Measurements from ENCODE around the gene CCNL2.
"Not testable (repeated sequence)": the region's sequence is repeated elsewhere in the genome, so short reads cannot be mapped to it uniquely, and the experiment has no call there.

Gene CCNL2

DNA sequence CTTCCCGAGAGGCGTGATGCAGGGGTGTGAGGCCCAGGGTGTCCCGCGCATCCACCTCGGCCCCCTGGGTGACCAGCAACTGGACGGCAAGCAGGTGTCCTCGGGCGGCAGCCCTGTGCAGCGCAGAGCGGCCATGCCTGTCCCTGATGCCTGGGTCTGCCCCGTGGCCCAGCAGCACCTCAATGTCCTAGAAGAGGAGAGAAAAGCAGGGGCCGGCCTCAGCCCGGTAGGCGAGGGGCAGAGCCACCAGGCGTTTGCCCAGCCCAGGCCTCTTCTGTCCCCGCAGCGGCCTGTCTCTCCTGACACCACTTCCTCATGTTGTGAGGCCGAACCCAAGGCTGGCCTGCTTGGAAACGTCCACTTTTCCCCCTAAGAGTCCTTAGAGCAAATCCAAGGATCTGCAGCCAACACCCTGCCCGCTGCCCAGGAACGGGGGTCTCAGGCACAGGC lies 20.3 kb upstream of the CCNL2 start:
- no peak for DNase-seq

DNA sequence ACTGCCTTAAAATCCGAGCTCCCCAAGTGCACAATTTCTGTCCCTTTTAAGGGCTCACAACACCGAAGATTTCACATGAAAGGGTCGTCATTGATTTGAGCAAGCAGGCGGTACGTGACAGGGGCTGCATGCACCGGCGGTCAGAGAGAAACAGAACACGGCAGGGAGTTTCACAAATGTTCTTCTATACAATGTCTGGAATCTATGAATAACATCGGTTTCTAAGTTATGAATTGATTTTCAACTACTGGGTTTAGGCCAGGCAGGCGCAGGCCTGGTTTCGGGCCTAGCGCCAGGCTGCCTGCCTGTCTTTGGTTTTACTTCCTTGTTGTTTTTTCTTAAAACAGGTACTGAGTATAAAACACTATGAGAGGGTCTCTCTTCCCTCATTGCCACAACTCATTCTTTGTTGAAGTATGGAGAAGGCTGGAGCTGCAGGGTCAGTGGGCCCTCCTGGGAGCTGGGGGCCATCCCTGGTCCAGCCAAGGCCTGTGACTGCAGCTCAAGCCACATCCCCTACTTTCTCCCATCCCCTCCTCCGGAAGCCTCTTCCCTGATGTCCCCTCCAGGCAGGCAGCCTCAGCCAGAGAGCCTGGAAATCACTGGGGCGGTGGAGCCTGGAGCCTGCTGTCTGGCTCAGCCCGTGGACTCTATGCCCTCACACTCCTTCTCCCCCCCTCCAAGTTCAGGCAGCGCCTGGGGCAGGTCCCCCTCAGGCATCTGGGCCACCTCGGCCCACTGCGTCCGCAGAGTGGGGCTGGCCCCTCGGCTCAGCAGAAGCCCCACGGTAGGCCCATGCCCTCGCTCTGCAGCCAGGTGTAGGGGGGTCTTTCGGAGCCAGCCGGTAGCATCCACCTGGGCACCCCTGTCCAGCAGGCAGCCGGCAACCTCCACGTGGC lies 19.6 kb upstream of the CCNL2 start:
- DNase-seq, result no peak

DNA sequence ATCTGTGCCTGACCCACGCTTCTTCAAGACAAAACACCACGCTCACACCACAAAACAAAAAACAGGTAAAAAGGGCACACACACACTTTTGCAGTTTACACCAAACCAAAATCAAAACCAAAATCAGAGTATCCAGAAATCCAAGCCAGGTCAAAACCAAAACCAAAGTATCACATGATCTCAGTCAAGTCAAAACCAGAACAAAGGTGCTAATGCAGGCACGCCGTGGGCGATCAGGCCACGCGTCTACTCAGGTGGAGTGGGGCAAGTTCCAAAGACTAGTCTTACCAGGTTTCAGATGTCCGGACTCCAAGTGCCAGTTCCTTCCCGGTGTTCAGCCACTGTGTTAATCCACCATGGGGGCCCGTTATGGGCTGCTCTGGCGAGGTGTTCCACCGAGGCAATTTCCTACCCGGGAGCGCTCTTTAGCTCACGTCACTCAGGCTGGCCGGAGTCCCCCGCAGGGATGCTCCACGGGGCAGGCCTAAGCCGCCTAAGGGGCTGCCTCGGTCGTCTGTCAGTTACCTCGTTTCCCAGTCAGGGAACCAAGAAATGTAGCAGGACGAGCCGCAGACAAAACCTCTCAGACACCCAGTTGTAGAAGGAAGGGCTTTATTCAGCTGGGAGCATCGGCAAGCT lies 18.8 kb upstream of the CCNL2 start:
- DNase-seq, result not testable (repeated sequence)

DNA sequence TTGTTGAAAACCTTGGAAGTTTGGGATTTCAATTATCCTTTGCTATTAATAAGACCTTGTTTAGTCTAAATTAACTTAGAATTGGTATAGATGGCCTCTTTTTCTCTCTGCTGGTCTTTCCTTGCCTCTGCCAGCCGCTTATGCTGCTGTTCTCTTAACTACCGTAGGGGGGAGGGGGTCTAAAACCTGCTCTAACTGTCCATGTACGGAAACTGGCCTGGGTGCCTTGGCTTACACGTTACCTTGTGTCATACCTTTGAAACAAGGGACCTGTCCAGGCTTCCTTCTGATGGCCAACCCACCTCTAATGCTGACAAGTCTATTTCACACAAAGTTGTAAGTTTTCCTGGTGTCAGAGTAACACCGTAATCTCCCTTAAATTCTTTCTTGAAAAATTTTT lies 18.3 kb upstream of the CCNL2 start:
- DNase-seq, result not testable (repeated sequence)

DNA sequence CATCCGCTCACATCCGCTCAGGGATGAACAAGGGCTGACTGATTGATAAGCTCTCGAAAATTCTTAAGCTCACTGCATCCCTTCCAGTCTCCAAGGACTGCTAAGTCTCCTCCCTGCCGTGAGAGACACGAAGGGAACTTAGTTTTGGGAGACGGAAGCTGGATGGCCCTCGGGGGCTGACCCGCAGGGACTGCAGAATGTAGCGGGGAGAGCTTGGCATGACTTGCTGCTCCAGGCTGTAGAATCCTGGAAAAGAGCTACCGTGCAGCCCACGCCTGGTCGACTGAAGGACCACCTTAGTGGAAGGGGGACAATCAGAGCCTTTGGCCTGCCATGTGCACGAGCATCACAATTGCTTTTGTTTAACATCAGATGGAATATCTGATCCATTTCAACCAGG lies 16.6 kb upstream of the CCNL2 start:
- DNase-seq, result no peak

DNA sequence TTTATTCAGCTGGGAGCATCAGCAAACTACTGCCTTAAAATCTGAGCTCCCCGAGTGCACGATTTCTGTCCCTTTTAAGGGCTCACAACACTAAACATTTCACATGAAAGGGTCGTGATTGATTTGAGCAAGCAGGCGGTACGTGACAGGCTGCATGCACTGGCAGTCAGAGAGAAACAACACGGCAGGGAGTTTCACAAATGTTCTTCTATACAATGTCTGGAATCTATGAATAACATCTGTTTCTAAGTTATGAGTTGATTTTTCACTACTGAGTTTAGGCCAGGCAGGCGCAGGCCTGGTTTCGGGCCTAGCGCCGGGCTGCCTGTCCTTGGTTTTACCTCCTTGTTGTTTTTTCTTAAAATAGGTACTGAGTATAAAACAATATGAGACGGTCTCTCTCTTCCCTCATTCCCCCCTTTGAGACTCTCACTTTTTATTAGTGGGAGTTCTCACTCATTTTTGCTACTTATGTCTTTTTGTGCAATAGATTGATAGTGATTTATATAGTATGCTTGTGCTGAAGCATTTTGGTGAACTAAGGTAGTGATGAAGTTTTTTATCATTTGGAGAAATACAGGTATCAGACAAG lies 13.3 kb upstream of the CCNL2 start:
- DNase-seq, result not testable (repeated sequence)

DNA sequence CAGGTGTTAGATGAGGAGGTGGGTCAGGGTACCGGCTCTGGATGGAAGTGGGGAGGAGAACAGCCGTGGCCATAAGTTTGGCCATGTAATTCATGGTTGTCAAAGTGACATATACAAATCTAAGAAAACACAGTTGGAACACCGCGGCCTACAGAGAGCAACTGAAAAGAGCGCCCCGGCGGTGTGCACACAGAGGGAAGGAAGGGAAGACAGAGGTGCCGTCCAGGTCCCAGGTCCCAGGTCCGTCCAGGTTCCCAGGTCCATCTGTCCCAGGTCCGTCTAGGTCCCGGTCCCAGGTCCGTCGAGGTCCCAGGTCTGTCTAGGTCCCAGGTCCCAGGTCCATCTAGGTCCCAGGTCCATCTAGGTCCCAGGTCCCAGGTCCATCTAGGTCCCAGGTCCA lies 12.5 kb upstream of the CCNL2 start:
- no peak for DNase-seq

DNA sequence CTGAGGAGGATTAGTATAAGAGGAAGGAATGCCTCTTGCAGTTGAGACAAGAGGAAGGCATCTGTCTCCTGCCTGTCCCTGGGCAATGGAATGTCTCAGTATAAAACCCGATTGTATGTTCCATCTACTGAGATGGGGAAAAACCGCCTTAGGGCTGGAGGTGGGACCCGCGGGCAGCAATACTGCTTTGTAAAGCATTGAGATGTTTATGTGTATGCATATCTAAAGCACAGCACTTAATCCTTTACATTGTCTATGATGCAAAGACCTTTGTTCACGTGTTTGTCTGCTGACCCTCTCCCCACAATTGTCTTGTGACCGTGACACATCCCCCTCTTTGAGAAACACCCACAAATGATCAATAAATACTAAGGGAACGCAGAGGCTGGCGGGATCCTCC lies 11.1 kb upstream of the CCNL2 start:
- DNase-seq, result not testable (repeated sequence)

DNA sequence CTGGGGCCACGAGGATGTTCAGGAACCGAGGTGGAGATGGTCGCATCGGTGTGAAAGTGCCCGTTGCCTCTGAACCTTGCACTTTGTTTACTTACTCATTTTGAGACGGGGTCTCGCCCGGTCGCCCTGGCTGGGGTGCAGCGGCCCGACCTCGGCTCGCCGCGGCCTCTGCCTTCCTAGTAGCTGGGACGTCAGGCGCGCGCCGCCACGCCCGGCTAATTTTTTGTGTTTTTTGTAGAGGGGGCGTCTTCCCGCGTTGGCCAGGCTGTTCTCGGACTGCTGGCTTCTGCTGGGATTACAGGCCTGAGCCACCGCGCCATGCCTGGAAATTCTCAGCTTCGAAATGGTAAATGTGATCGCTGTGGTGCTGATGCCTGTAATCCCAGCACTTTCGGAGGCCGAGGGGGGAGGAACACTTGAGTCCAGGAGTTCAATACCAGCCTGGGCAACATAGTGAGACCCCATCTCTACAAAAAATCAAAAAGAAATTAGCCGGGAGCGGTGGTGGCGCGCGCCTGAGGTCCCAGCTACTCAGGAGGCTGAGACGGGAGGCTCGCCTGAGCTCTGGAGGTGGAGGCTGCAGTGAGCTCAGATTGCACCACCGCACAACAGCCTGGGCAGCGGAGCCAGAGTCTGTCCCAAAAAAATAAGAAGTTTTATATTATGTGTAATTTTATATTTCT lies 8.6 kb upstream of the CCNL2 start:
- DNase-seq, result peak; percentile 24

DNA sequence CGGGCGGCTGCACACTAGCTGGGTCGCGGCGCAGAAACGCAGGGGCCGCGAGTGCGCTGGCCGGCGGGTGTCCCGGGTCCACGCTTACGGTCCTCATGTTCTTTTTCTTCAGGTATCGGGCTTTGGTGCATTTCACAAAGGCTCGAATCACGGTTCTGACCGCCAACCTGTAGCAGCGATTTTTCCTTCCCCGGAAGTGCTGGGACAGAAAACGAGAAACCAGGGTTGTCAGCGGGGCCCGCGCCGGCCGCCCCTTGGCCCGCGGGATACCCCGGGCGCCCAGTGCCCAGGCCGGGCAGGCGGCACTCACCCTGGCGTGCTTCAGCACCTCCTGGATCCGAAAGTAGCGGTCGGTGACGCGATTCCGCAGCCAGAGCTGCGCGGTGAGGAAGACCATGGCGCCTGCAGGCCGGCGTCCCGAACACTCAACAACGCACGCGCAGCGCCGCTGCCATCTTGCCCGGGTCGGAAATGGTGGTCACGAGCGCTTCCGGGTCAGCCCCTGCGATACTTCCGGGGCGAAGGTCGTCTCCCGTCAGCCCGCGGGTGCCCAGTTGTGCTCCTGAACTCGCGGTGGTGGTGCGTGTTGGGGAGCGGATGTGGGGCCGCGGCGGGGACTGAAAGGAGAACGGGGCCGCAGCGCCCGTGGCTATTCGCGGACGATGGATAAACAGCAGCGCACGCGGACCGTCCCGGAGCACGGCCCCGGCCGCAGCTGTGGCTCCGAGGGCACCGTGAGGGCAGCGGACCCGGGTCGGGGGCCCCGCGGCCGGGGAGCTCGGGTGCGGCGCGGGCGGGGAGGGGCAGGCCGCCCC lies 7.9 kb upstream of the CCNL2 start, which contains the start of gene MRPL20:
TSS of gene MRPL20 (minus strand) at position 473 of the 815 bp plus-strand sequence. CDS start at position 397, 76 bp downstream.
- peak; percentile 96 for DNase-seq

DNA sequence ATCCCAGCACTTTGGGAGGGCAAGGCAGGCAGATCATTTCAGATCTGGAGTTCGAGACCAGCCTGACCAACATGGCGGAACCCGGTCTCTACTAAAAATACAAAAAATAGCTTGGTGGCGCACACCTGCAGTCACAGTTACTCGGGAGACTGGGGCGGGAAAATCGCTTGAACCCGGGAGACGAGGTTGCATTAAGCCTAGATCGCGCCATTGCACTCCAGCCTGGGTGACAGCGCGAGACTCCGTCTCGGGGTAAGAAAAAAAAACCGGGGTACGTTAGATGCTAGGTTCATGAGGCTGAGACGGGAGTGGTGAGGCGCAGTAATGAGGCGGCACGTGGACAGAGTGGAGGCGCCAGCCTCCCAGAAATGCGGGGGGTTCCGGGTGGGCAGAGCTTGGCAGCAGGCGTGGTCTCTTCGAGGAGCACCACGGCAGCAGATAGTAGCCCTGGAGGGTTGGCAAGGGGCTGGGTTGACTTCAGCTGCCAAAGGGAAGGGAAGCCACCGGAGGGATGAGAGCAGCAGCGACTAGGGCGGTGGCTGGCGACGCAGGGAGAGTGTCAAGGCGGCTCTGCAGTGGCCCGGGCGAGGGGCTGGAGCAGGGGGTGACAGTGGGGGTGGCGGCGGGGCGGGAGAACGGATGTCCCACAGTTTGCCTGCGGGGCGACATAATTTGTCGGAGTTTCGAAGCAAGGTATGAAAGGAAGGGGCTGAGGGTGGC lies 7.1 kb upstream of the CCNL2 start:
- DNase-seq, result no peak

DNA sequence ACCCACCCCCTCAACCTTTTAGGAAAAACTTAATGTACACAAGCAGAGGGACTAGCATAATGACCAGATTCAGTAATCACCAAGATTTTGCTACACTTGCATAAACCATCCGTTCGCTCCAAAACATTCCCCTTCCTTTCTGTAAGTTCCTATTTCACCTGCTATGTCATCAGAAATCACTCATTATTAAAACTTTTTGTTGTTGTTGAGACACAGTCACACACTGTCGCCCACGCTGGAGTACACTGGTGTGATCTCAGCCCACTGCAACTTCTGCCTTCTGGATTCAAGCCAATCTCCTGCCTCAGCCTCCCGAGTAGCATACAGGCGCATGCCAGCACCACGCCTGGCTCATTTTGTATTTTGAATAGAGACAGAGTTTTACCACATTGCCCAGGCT lies 4.5 kb upstream of the CCNL2 start:
- no peak for DNase-seq

DNA sequence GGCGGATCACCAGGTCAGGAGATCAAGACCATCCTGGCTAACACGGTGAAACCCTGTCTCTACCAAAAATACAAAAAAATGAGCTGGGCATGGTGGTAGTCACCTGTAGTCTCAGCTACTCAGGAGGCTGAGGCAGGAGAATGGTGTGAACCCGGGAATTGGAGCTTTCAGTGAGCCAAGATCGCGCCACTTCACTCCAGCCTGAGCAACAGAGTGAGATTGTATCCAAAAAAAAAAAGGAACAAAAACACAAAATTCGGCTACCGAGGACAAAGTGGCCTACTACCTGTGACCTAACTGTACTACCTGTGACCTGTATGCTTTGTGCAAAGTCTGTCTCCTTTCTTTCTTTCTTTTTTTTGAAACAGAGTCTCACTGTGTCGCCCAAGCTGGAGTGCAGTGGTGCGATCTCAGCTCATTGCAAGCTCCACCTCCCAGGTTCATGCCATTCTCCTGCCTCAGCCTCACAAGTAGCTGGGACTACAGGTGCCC lies 3.8 kb upstream of the CCNL2 start:
- DNase-seq, result not testable (repeated sequence)

DNA sequence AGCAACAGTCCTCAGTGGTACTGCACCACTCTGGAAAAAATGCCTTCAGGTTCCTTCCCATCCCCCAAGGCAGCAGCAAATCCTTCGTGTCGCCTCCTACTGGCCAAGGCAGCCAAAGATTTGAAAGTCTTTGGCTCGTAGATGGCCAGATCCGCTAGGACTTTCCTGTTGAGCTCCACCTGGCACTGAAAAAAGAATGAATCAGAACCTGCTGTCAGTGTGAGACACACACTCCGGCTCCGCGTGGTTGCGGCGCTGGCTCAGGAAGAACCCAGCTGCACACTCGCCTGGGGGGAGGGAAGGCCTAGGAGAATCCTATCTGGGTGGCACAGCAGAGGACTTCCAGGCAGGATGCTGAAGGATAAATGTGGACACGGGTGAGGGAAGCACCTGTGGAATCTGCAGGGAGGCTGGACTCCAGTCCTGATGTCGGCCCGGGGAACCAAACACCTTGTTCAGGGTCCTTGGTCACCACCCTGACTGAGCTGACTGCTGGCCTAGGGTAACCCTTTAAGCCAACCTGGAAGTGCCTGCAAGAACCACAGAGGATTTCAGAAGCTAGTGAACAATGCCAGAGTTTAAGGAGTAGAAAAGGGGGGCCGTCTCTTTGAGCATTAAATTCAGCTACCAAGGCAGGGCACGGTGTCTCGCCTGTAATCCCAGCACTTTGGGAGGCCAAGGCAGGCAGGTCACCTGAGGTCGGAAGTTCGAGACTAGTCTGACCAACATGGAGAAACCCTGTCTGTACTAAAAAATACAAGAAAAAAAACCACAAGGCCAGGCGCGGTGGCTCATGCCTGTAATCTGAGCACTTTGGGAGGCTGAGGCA lies 3.2 kb upstream of the CCNL2 start:
- DNase-seq, result no peak

DNA sequence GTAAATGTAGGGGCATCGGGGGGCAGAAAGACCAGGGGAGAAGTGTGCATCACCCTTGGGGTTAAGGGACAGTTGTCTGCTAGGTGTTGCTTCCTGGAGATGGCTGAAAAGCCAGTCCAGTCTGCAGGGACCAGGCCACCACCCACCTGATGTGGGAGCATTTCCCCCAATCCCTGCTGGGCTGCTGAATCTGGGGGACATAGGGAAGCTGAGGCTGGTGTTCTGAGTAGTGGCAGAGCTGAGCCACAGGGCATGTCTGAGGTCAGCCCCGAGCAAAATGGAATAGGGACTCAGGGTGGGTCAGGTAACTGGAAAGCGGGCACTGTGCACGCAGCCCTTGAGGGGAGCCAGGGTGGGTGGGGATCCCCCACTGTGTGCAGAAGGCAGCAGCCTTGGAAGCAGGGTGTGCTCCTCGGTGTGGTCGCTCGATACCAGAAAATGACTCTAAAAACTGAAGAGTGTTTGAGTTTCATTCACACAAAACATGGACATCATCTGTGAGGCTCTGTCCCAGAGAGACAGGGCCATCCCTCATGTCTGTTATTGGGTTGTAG lies 2.4 kb upstream of the CCNL2 start:
- DNase-seq, result no peak

DNA sequence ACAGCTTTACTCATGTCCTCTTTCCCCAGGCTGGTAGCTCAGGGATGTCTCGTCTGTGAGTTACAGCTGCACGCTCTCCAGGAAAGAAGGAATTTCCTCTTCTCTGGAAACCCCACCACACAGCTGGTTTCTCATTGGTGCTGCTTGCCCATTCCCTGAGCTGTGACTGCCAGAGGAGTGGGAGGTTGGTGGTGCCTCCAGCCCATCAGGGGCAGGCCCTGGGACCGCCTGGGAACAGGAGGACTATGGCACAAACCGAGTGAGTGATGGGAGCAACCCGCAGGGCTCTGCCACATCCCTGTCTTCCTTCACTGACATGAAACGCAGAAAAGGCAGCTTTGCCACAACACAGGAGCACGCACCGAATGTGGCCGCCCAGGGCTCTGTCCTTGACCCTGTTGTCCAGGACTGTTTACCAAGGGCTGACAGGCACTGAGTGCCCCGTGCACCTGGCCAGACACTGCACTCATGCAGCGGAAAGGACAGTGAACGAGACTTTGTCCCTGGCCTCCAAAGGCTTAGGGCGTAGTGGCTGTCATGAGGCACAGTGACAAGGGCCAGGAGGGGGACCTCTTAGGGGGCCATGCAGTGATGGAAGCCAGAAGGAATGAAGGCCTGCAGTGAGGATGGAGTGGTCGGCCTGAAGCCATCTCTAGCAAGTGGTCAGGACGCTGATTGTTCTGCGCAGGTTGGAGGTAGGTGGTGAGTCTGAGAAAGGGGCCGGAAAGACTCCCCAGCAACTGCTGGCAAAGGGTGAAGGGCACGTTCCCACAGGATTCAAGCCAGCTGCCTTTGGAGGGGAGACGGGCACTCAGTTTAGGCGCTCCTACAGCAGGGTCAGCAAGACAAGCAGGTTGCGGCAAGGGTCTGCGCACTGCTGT lies 1.7 kb upstream of the CCNL2 start:
- no peak for DNase-seq

DNA sequence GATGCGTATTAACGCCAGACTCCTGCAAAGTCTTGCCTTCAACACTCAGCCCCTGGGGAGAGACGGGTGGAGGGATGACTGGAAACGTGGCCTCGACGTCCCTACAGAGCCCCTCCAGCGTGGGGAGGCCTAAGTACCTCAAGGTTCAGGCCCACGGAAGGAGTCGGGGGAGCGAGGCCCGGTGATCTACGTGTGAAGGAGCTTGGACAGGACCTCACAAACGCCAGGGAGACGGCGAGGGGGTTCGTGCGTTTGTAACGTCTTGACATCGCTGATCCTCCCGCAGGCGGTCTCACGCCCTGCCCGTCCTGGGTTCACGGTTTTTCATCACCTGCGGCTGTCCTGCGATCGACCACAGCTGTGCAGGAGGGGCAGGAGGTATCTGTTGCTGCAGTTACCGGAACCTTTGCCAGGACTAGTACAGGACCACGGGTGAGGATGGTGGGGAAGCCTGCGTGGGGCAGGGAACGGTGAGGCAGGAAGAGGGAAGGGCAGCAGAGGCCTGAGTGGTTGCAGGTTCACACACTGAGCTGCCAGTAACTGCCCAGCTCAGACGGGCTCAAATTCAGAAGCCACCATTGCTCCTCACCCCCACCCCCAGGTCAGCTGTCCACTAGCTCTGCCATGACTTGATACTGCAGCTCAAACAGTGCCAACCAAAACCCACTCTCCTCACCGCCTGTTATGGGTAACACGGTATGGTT lies 889 bp upstream of the CCNL2 start:
- no peak for DNase-seq

DNA sequence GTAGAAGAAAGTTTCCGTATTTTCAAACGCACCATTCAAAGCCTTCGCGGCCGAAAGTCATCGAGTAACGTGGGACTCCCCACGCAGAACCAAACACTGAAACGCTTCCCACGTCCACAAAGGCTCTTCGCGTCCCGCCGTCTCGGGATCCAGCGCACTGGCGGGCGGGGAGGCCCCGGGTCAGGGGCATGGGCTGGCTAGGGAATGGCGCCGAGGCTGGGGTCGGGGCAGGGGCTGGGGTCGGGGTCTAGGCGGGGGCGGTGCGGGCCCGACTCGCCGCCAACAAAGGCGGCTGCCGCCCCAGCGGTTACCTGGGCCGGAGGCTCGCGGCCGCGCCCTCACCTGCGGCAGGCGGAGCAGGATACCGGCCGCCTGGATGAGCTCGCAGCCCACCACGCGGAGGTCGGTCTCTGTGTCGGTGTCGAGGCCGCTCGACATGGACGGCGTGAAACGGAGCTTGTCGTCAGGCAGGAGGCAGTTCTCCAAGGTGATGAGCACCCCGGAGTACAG lies 403 bp downstream of the CCNL2 start:
- no peak for DNase-seq
